ENCODE results near the gene HPCAL1. TPM values are rescaled to one million over a fixed set of nuclear protein-coding genes. Genes with fewer than 3 reads are reported as not detected.

HPCAL1 gene
- total RNA-seq, 2 donors from 2014 or later, result 21.6 to 26.0 TPM

DNA sequence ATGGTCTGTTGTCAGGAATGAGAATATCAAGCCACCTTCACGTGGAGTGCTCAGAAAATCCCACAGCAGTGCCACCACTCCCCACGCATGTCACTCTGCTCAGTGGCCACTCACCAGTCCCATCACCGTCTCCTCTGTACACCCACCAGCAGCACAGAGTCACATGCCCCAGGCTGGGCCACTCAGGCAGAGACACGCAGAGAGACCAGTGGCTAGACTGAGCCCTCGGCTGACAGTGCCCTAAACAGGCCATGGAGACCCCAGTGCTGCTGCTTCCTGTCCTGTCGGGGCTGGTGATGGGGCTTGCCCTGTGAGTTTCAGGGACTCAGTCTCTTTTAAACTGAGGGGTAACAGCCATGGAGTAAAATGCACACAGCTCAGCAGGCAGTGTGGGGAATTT is 119.5 kb downstream of the HPCAL1 start:
- intact Hi-C loops (cut with DNase I), result no loop called here
- no peak for DNase-seq (ENCODE audit: low spot score)

DNA sequence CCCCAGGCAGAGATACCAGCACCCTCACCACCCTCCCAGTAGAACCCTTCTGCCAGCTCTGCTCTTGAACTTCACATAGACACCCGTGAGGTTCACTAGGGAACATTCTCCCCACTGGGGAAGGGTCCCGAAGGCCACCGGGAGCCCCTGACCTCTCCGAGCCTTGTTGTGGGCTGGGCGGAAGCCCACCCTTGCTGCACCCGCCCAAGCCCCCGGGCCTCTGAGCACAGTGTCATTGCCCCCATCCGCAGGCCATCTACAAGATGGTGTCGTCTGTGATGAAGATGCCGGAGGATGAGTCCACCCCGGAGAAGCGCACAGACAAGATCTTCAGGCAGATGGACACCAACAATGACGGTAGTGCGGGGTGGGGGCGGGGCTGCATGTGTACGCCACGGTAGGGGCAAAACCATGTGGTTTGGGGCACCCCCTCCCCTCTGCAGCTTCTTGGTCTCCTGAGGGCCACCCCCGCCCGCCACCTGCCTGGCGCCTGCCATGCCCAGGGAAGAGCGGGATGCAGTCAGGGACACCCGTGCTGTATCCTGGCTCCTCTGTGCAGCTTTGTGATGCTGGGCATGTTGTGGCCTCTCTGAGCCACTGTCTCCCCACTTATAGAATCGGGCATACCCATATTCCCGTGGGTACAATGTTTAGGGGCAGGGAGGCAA is 120.2 kb downstream of the HPCAL1 start:
- no peak for DNase-seq (ENCODE audit: low spot score)
- intact Hi-C loops (cut with DNase I), result no loop called here

DNA sequence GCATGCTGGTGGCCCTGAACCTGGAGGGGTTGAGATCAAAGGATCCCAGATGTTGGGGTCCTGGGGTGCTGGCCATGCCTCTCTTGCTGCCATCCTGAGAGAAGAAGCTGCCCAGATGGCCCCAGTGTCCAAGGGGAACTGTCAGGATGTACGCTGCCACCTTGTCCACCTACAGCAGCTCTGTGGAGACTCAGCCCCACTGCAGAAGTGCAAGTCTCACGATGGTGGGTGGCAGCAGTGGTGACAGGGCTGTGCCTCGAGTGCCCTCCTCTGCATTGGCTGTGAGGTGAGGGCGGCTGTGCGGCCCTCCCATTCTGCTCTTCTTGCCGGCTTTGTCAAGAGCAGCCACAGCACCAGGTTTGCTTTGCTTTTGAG is 120.7 kb downstream of the HPCAL1 start:
- intact Hi-C loops (cut with DNase I), result no loop called here
- DNase-seq (ENCODE audit: low spot score), result no peak

DNA sequence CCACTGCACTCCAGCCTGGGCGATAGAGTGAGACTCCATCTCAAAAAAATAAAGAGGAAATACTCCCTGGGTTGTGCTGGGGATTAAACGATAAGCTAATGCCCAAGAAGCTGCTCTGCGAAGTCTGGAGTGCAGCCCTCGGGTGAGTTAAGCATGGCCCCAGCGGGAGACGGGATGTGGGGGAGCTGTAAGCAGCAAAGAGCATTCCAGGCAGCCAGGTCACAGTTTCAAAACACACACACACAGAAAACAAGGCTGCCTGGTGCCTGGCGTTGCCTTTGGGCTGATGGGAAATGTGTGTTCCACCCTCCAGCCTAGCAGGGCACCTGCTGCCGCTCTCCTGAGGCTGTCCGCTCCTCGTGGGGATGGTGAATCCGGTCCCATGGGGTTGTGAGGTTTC is 121.3 kb downstream of the HPCAL1 start:
- intact Hi-C loops (cut with DNase I), result no loop called here
- no peak for DNase-seq (ENCODE audit: low spot score)

DNA sequence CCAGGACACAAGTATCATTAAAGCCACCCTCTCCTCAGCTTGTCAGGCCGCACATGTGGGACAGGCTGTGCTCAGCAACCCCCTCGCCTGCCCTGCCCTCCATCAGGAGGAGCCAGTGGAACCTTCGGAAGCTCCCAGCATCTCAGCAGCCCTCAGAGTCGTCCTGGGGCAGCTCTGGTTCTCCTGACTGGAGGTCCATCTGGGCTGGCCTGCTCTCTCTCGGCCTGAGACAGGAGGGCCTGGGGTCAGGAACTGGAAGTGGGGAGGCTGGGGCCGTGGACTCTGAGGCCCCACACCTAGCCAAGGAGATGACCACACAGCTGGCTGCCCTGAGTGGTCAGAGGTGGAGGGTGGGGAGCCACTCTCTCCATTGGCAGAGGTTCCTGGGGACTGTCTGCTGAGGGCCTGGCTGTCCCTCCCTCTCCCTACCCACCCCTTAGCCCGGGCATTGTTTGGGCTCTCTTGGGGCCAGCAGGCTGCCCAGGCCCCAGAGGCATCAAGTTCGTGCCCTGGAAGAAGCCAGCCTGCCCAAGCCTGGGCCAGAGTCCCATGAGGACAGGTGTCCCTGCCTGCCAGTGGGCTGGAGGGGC is 122.3 kb downstream of the HPCAL1 start:
- DNase-seq (ENCODE audit: low spot score), result no peak
- intact Hi-C loops (cut with DNase I), result no loop called here

DNA sequence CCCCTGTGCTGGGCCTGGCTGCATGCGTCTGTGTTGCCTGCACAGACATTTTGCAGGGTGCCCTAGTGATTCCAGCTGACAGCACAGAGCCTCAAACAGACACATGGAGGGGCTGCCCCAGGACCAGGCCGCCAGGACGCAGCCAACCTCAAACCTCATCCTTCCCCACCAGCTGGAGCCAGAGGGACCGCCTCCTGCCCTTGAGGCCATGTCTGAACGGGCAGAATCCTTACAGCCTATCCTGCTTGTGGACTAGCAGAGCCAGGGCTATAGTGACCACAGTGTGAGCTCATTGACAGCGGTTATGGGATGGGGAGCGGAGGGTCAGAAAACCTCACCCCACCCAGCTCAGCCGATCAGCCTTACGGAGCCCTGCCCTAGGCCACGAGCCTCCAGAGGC is 123.0 kb downstream of the HPCAL1 start:
- intact Hi-C loops (cut with DNase I), result no loop called here
- DNase-seq (ENCODE audit: low spot score), result no peak

DNA sequence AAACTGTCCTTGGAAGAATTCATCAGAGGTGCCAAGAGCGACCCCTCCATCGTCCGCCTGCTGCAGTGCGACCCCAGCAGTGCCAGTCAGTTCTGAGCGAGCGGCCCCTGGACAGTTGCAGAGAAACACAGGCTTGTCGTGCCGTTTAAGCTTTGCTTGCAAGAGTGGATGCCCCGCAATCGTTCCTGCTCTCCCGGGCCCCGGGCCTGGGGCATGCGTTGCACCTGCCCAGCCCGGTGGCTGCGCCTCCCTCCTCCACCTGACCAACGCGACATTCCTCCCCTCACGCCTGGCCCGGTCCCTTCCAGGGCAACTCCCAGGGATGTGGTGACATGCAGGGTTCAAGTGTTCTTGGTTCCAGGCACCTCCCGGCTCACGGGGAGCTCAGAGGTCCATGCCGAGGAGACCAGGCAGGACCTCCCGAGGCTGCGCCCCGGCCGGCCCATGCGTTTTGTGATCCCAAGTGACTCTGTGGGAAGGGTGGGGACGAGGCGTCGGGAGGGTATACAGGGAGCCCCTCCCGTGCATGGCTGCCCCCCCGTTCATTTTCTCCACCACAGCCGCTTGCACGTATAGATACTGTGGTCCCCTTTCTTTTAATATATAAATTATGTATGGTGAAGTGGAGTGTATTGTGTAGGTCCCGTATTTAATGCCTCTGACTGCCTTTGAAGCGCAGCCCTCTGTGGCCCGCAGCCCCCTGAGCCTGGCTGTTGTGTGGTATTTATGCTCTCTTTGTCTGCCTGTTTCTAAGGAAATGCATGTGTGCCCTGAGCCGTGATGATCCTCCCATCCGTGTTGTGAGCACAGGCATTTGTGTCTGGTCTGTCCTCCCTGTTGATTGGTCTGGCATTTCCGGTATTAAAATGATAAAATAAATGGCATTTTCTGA is 124.3 kb downstream of the HPCAL1 start:
- no peak for DNase-seq (ENCODE audit: low spot score)
- intact Hi-C loops (cut with DNase I), result no loop called here

DNA sequence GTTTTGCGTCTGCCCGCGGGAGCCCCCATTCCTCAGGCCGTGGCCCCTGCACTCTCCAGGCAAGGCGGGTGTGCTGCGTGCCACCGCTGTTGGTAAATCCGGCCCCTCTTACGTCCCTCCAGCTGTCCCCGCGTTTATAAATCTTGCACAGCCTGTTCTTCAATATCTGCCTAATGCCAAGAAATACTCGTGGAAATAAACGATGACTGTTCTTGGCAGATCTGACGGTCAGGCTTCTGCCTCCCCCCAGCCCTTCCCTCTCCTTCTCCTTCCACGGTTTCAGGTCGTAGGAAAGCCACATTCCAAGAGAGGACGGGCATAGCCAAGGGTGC is 124.9 kb downstream of the HPCAL1 start:
- intact Hi-C loops (cut with DNase I), result no loop called here
- no peak for DNase-seq (ENCODE audit: low spot score)

DNA sequence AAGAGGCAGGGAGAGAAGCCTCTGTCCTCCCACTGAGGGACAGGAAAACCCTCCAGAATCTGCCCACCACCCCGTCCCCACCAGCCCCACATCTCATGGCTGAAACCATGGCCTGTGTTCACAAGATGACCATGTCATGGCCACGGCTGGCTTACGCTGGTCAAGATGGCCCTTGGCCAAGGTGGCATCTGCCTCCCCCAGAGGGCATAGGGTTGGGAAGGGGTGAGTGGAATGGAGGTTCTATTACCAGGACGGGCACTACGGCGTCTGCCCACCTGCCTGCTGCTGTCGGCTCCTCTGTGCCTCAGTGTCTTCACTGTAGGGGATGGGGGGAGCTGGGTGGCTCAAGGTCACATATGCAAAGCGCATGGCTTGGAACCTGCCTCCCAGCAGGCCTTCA is 125.7 kb downstream of the HPCAL1 start:
- intact Hi-C loops (cut with DNase I), result no loop called here
- DNase-seq (ENCODE audit: low spot score), result no peak

DNA sequence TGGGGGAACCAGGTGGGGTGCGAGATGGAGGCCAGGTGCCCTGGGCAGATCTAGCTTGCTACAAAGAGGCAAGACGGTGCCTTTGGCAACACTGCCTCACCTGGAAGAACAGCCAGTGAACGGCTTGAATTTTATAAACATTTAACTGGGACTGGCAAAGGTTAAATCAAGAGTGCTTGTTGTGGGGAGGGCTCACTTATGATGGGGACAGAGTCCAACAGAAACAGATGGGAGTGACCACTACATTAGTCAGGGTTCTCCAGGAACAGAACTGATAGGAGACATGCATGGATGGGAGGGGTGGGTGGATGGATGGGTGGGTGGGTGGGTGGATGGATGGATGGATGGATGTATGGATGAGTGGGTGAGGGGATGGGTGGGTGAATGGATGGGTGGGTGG is 126.2 kb downstream of the HPCAL1 start:
- DNase-seq (ENCODE audit: low spot score), result no peak
- intact Hi-C loops (cut with DNase I), result no loop called here

DNA sequence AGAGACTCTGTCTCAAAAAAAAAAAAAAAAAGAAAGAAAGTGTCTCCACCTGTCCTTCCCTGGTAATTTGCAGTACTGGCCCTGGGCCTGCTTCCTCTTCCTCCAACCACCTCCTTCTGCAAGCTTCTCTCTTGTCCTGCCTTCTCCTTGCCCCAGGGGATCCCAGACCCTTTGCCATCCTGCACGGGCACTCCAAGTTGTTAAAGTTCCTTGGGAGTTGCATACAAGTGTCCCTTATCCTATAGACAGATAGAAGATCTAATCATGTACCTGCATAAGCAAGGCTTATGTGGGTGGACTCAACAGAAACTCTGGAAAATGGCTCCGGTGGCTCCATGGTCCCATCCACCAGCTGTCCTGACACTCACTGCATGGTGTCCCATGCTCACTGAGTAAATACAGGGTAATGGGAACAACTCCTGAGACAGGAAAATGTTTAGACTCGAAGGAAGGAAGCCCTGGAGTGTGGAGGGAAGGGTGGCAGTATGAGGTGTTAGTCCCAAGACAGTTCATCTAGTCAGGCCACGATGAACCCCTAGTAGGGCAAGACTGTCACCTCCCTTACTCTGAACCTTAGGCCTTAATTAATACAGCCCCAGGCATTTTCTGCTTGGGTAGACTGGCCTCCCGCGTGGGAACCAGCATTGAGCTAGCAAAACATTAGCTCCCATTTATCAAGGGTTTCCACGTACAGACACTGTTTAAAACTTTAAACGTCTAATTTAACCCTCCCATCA is 128.3 kb downstream of the HPCAL1 start:
- intact Hi-C loops (cut with DNase I), result loop anchor here in 1 of 2 donors (5.0 to 10.0 kb wide), 2 partner anchors 309 to 356 kb away; partner anchors contain the start of gene RRM2
- no peak for DNase-seq (ENCODE audit: low spot score)

DNA sequence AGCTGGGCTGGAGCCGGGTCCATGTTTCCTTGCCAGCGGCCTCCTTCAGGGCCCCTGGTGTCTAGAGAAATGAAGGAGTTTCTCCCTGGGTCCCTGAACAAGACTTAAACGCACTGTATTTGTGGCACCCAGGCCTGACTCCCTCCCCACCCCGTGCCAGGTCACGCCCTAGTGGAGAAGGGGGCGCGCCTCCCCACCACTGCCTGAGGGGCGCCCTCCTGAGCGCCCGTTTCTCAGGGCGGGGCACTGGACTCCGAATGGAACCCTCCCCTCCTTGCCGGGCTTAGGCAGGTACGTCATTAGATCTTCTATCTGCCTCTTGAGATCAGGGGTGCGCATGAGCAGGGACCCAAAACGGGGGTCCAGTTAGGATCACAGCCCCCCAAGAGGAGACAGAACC is 129.1 kb downstream of the HPCAL1 start:
- intact Hi-C loops (cut with DNase I), result loop anchor here in 1 of 2 donors (5.0 to 10.0 kb wide), 2 partner anchors 309 to 357 kb away; partner anchors contain the start of gene RRM2
- DNase-seq (ENCODE audit: low spot score), result no peak

DNA sequence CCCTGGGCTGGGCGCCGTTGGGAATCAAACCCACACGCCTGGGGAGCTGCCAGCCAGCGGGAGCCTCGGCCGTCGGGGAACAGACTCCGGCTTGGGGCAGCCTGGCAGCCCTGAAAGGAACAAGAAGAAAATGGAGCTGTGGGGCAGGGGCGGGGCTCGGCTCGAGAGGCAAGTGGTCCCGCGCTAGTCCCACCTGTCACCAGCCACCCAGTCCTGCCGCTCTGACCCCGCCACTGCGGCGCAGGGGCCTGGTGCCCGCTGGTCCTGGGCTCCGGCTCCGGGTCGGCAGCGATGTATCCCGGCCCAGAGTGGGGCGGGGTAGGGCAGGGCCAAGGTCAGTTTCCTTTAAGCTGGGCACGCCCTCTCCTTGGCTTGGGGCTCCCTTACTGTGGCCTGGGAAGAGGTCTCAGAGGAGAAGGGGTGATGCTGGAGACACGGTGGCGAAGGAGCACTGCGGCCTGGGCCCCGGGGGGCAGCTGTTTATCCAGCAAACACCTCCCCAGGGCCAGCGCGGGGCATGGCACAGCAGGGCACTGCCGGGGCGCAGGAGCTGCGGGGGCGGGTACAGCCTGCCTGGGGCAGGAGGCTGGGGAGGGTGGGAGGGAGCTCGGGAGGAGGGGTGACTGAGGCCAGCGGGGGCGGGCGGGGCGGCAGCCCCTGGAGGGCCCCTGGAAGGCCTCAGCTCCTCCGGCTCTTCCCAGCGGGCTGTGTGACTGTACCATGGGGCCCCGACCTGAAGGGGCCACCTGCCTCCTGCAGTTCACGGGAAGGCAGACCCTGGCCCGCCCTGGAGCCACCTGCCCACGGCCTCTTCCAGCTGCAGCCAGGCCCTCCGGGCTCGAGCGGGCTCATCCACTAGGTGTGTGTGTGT is 129.8 kb downstream of the HPCAL1 start:
- intact Hi-C loops (cut with DNase I), result loop anchor here in 1 of 2 donors (5.0 to 10.0 kb wide), 2 partner anchors 310 to 358 kb away; partner anchors contain the start of gene RRM2

DNA sequence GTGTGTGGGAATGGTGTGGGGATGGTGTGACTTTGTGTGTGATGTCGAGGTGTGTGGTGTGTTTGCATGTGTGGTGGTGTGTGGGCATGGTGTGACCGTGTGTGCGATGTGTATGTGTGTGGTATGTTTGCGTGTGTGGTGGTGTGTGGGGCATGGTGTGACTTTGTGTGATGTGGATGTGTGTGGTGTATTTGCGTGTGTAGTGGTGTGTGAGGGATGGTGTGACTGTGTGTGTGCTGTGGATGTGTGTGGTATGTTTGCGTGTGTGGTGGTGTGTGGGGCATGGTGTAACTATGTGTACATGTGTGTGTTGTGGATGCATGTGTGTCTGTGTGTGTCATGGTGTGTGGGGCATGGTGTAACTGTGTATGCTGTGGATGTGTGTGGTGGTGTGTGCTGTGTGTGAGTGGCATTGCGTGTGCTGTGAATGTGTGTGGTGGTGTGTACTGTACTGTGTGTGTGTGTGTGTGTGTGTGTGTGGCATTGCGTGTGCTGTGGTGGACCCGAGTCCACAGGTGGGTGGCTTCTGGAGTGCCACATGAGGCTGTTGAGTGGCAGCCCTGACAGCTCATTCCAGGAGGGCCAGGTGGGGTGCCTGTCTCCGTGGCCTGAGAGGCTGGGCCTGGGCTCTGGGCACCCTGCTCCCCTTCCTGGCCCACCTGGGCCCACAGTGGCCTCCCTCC is 130.7 kb downstream of the HPCAL1 start:
- DNase-seq (ENCODE audit: low spot score), result peak; percentile 40
- intact Hi-C loops (cut with DNase I), result loop anchor here in 1 of 2 donors (5.0 to 10.0 kb wide), 2 partner anchors 311 to 359 kb away; partner anchors contain the start of gene RRM2

More for the DNA sequence above, 129.8 kb downstream of the HPCAL1 start:
- no peak for DNase-seq (ENCODE audit: low spot score)

DNA sequence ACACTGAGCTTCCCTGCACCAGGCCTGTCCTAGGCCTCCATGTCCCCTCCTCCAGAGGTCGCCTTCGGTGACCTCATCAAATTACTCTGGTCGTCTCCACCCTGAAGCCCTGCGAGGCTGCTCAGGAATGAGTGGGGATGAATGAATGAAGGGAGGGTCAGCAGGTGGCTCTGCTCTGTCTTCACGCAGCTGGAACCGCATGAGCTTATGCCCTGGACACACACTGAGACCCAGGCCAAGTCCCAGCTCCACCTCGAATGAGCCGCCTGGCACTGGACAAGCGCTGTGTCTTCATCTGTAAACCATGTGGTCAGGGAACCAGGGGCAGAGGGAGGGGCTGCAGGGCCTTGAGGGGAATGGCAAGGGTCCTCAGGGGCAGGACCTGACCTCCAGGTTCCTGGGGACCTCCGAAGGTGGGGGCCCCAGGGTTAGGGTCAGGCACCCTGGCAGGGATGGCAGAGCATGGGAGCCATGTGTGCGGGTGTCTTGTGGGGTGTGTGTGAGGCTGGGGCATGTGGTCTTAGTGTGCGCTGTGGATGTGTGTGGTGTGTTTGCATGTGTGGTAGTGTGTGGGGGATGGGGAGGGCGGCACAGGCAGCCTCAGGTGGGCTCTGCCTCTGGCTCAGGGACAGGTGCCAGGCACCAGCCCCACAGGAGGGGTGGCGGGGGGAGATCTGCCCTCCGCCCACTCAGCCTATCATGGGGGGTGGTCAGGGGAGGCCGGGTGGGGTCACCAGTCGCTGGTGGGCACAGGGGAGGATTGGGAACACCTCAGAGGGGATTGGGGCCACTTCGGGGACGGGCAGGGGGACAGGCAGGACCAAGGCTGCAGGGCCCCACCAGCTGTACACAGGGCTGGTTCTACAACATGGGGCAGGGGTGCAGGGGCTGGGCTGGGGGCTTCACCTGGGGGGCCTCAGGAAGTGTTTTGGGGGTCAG is 131.5 kb downstream of the HPCAL1 start:
- intact Hi-C loops (cut with DNase I), result loop anchor here (2.0 to 10.0 kb wide), 3 partner anchors 309 to 359 kb away; partner anchors contain the start of gene RRM2 (in 1 of the 2)
- peak; percentile 77 for DNase-seq (ENCODE audit: low spot score)

DNA sequence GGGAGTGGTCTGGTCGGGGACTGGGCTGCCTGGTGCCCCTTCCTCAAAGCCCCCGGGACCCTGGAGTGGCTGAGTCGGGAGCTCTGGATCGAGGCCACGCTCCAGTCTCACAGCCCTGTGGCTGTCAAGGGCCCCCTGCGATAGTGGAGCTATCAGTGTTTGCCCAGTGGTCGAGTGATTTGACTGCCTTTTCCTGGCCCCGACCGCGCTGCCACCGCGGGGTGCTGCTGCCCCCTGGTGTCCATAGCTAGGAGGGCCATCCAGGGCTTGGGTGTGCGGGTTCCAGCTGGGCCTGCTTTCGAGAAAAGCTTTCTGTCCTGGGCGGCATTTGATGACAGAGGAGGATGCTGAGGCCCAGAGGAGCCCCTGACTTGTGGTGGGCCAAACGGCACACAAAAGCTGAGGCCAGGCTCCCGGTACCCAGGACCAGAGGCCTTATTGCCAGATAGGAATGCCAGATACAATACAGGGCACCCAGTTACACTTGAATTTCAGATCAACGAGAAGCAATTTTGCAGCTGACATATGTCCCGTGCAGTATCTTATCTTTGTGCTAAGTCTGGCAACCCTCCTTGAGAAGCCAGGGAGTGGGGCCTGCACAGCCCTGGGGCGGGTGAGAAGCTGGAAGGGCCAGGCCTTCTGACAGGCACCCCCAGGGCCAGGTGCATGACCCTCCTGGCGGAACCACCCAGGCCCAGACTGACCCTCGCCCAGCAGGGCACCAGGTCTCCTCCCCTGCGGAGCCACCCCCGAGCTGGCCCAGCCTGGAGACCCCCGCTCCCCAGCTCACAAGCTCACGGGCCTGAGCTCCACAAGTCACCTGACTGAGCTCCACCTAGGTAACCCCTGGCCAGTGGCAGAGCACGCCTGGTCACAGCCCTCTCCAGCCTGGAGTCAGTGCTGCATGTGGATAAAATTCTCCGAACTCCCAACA is 132.4 kb downstream of the HPCAL1 start:
- peak; percentile 93 for DNase-seq (ENCODE audit: low spot score)

More for the DNA sequence above, 132.4 kb downstream of the HPCAL1 start:
- intact Hi-C loops (cut with DNase I), result loop anchor here (2.0 to 10.0 kb wide), 3 partner anchors 310 to 360 kb away; partner anchors contain the start of gene RRM2 (in 1 of the 2)

Data from posterior vena cava (tissue), 2 donors.